ENCODE results near the gene FKBP5.

DNA sequence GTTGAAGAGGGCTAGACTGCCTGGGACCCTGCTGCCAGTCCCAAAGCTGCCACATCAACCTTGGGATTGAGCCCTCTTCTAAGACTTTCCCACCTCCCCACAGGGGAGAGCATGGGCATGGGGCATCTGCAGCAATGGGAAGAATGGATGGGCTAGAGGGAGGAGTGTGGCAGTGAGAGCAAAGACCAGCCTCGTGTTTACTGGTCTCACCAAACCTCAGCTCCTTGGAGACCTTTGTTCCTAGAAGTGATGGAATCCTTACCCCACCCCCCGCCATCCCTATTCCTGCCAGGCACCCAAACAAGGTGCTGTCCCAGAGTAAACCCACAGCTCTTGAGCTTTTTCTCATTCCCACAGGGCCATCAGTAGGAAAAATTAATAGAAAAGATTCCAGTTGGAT, 28.1 kb upstream of the FKBP5 start:
- no peak for TF ChIP-seq FOS (IDR thresholded peaks at IDR 0.05; ENCODE audit: borderline replicate concordance, insufficient read depth, low read length)
- TF ChIP-seq, protein P1, sequence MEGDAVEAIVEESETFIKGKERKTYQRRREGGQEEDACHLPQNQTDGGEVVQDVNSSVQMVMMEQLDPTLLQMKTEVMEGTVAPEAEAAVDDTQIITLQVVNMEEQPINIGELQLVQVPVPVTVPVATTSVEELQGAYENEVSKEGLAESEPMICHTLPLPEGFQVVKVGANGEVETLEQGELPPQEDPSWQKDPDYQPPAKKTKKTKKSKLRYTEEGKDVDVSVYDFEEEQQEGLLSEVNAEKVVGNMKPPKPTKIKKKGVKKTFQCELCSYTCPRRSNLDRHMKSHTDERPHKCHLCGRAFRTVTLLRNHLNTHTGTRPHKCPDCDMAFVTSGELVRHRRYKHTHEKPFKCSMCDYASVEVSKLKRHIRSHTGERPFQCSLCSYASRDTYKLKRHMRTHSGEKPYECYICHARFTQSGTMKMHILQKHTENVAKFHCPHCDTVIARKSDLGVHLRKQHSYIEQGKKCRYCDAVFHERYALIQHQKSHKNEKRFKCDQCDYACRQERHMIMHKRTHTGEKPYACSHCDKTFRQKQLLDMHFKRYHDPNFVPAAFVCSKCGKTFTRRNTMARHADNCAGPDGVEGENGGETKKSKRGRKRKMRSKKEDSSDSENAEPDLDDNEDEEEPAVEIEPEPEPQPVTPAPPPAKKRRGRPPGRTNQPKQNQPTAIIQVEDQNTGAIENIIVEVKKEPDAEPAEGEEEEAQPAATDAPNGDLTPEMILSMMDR (IDR thresholded peaks at IDR 0.05; ENCODE audit: extremely low read depth in 1 of 2, insufficient read depth in 1 of 2, low read depth in 1 of 2, low read length in 2 of 2) = no peak
- TF ChIP-seq, protein P2, sequence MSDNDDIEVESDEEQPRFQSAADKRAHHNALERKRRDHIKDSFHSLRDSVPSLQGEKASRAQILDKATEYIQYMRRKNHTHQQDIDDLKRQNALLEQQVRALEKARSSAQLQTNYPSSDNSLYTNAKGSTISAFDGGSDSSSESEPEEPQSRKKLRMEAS (IDR thresholded peaks at IDR 0.05; ENCODE audit: insufficient read depth, insufficient read length) = no peak
